ENCODE data around the gene GIGYF1.

The GIGYF1 gene

DNA sequence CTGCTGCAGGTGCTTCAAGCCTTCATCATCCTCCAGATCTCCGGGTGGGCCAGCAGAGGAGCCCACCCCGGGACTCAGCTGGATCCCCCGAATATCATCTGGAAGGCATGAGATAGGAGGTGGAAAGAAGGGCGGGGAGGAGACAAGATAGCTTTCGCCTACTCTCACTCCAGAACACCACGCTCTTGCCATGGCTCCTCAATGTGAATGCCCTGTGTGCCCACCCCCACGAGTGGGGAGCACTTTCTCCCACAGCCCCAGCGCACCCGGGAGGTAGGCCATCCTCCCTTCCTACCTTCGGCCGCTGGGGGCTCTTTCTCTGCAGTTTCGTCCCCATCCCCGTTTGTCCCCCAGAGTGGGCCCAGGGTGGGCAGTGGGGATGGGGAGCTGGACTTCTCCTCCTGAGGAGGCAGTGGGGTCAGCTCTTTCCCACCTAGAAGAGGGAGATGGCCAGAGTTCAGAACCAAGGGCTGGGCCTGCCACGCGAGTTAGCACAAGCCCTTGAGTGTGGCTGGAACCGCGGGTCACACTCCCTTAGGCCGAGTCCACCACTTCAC lies 8.9 kb downstream of the GIGYF1 start:
- H3K9ac ChIP-seq (ENCODE audit: low read length) = no peak overlapping the region
- no peak overlapping the region for H2AFZ ChIP-seq (ENCODE audit: low read length)
- H3K9me3 ChIP-seq (replicated peaks; ENCODE audit: insufficient read depth, low read length) = no peaks in the 10 kb centered on the region
- H3K4me3 ChIP-seq (ENCODE audit: low read length) = no peak overlapping the region
- no peak overlapping the region for H3K4me2 ChIP-seq (ENCODE audit: low read depth, low read length)
- peaks cover 21% of the 10 kb centered on the region for H3K79me2 ChIP-seq (ENCODE audit: low read length)
- no peak for DNase-seq
- no peaks in the 10 kb centered on the region for H4K20me1 ChIP-seq (ENCODE audit: insufficient read depth, low read length)
- no peaks in the 10 kb centered on the region for H3K9me2 ChIP-seq (replicated peaks; ENCODE audit: insufficient read depth, low read length)
- no peaks in the 10 kb centered on the region for H3K27me3 ChIP-seq (replicated peaks; ENCODE audit: insufficient read depth, low read length)
- H3K36me3 ChIP-seq (replicated peaks; ENCODE audit: insufficient read depth, low read length) = 0 out of 2 replicates have a peak, but pooled peaks cover 3% of the 10 kb centered on the region
- TF ChIP-seq EZH2phosphoT487 (IDR thresholded peaks at IDR 0.05; ENCODE audit: low read length) = no peak
- TF ChIP-seq EZH2 (optimal IDR thresholded peaks at IDR 0.05; ENCODE audit: low read depth, low read length) = no peak
- no peak for TF ChIP-seq CTCF (IDR thresholded peaks at IDR 0.05; ENCODE audit: low read length)
- no peaks in the 10 kb centered on the region for H3K4me1 ChIP-seq (ENCODE audit: low read length)
- no peak overlapping the region for H3K27ac ChIP-seq (ENCODE audit: low read length)
- peaks cover 8% of the 10 kb centered on the region; the same call in 1 of the 2 replicates for H3F3A ChIP-seq (ENCODE audit: insufficient read depth, low read length)

- H2AFZ ChIP-seq (ENCODE audit: low read length) = no peak overlapping the region
- H3K9me2 ChIP-seq (replicated peaks; ENCODE audit: insufficient read depth, low read length) = no peaks in the 10 kb centered on the region
- H3K79me2 ChIP-seq (ENCODE audit: low read length) = peaks cover 15% of the 10 kb centered on the region
- no peaks in the 10 kb centered on the region for H3K27me3 ChIP-seq (replicated peaks; ENCODE audit: insufficient read depth, low read length)
- no peak overlapping the region for H3K4me3 ChIP-seq (ENCODE audit: low read length)
- TF ChIP-seq CTCF (IDR thresholded peaks at IDR 0.05; ENCODE audit: low read length) (no peak), EZH2phosphoT487 (IDR thresholded peaks at IDR 0.05; ENCODE audit: low read length) (no peak), EZH2 (optimal IDR thresholded peaks at IDR 0.05; ENCODE audit: low read depth, low read length) (no peak)
- no peaks in the 10 kb centered on the region for H3K4me1 ChIP-seq (ENCODE audit: low read length)
- H4K20me1 ChIP-seq (ENCODE audit: insufficient read depth, low read length) = no peaks in the 10 kb centered on the region
- H3K4me2 ChIP-seq (ENCODE audit: low read depth, low read length) = no peak overlapping the region
- no peak for DNase-seq
- H3K9me3 ChIP-seq (replicated peaks; ENCODE audit: insufficient read depth, low read length) = no peaks in the 10 kb centered on the region
- H3F3A ChIP-seq (ENCODE audit: insufficient read depth, low read length) = peaks cover 8% of the 10 kb centered on the region; the same call in 1 of the 2 replicates
- H3K36me3 ChIP-seq (replicated peaks; ENCODE audit: insufficient read depth, low read length) = 0 out of 2 replicates have a peak, but pooled peaks cover 3% of the 10 kb centered on the region
- no peak overlapping the region for H3K9ac ChIP-seq (ENCODE audit: low read length)
- no peak overlapping the region for H3K27ac ChIP-seq (ENCODE audit: low read length)
These were observed 9.5 kb downstream of the GIGYF1 start for GRCh38 chr7:100684534-100685042.

DNA sequence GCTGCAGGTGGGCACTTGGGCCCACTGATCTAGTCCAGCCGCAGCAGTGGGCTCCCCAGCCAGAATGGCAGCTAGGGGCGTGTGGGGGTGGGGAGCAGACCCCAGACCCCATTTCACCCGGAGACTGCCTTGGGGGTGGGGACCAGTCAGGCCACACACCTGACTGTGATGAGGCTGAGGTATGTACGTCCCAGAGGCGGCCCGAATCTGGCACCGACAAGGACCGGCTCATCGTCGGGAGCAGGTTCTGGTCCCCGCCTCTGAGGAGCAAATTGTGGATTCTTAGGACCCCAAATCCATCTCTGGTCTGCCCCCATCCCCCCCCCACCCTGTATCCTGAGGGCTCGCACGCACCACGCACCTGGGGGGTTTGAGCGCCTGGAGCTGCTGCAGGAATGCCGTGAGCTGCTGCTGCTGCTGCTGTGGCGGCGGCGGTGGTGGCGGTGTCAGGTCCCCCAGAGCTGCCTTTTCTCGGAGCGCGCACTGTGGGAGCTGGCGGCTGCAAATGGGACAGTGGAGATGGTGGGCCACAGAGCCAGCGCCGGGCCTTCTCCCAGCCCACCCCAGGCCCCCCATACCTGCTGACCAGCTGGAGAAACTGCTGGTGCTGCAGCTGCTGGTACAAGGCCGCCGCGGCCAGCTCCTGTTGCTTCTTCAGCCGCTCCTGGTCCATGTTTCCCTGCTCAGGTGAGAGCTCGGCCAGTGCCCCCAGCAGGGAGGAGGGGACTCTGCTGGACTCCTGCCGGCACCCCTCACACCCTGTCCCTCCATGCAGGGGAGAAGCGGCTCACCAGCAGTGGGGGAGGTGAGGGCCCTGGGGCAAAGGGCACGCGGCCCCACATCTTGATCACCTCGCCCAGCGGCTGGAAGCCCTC lies 10.2 kb downstream of the GIGYF1 start:
- H3K36me3 ChIP-seq (replicated peaks; ENCODE audit: insufficient read depth, low read length) = 0 out of 2 replicates have a peak, but pooled peaks cover 3% of the 10 kb centered on the region
- H3K79me2 ChIP-seq (ENCODE audit: low read length) = peaks cover 8% of the 10 kb centered on the region
- H3K9ac ChIP-seq (ENCODE audit: low read length) = no peak overlapping the region
- H3K27me3 ChIP-seq (replicated peaks; ENCODE audit: insufficient read depth, low read length) = no peaks in the 10 kb centered on the region
- no peaks in the 10 kb centered on the region for H3K4me1 ChIP-seq (ENCODE audit: low read length)
- no peaks in the 10 kb centered on the region for H3K9me2 ChIP-seq (replicated peaks; ENCODE audit: insufficient read depth, low read length)
- no peak overlapping the region for H3K4me2 ChIP-seq (ENCODE audit: low read depth, low read length)
- no peak overlapping the region for H3K4me3 ChIP-seq (ENCODE audit: low read length)
- H4K20me1 ChIP-seq (ENCODE audit: insufficient read depth, low read length) = no peaks in the 10 kb centered on the region
- no peak overlapping the region for H2AFZ ChIP-seq (ENCODE audit: low read length)
- TF ChIP-seq EZH2phosphoT487 (IDR thresholded peaks at IDR 0.05; ENCODE audit: low read length) (no peak), EZH2 (optimal IDR thresholded peaks at IDR 0.05; ENCODE audit: low read depth, low read length) (no peak), CTCF (IDR thresholded peaks at IDR 0.05; ENCODE audit: low read length) (no peak)
- no peak overlapping the region for H3K27ac ChIP-seq (ENCODE audit: low read length)
- H3K9me3 ChIP-seq (replicated peaks; ENCODE audit: insufficient read depth, low read length) = no peaks in the 10 kb centered on the region
- H3F3A ChIP-seq (ENCODE audit: insufficient read depth, low read length) = peaks cover 8% of the 10 kb centered on the region; the same call in 1 of the 2 replicates
- DNase-seq = no peak

Measured in MM.1S (cell line).